ENCODE measurements around the gene SYT17.

Gene SYT17

GRCh38 chr16:19137201-19138128 is 30.6 kb upstream of the SYT17 start (continued):
- TF ChIP-seq ELK4 (IDR thresholded peaks at IDR 0.05; ENCODE audit: borderline replicate concordance, low read depth, low read length) (no peak), ZNF843 (tag by site-specific recombination; IDR thresholded peaks at IDR 0.05) (peak; percentile 77), ZSCAN4 (tag by site-specific recombination; IDR thresholded peaks at IDR 0.05) (no peak), ZNF558 (tag by site-specific recombination; IDR thresholded peaks at IDR 0.05) (peak; percentile 49; the same call in 1 of the 2 replicates), SP7 (tag by site-specific recombination; IDR thresholded peaks at IDR 0.05) (peak; percentile 98), GLI2 (tag by site-specific recombination; IDR thresholded peaks at IDR 0.05; ENCODE audit: borderline replicate concordance, low read depth) (peak; percentile 80), ZNF174 (tag by site-specific recombination; IDR thresholded peaks at IDR 0.05) (no peak), PRDM2 (tag by site-specific recombination; IDR thresholded peaks at IDR 0.05; ENCODE audit: borderline replicate concordance) (no peak), PRDM10 (tag by site-specific recombination; IDR thresholded peaks at IDR 0.05) (peak; percentile 34; the same call in 1 of the 2 replicates), ZNF621 (tag by site-specific recombination; IDR thresholded peaks at IDR 0.05) (no peak), ZNF610 (tag by site-specific recombination; IDR thresholded peaks at IDR 0.05; ENCODE audit: borderline replicate concordance) (no peak), GLIS1 (tag by site-specific recombination; IDR thresholded peaks at IDR 0.05) (peak; percentile 64)

GRCh38 chr16:19138601-19139000 is 29.4 kb upstream of the SYT17 start:
- H3K27ac ChIP-seq (ENCODE audit: extremely low read depth, low read depth, low read length) = peak overlapping the region; percentile 38; the same call in 1 of the 2 replicates
- ChIA-PET POLR2A (interaction anchor here (0.8 to 2.3 kb wide), 5 partner anchors 8 to 49 kb away, joined by 3 to 10 read pairs (median 3); partner anchors contain the start of gene ITPRIPL2), CTCF (interaction anchor here (0.6 to 1.1 kb wide), 4 partner anchors 38 to 285 kb away, joined by 3 to 5 read pairs (median 4); no protein-coding TSS in a partner anchor)
- no peaks in the 10 kb centered on the region for H3K36me3 ChIP-seq (ENCODE audit: control insufficient read depth in 2 of 2, insufficient read depth in 1 of 2, low read length in 2 of 2)
- no peaks in the 10 kb centered on the region for H3K9me3 ChIP-seq (ENCODE audit: control insufficient read depth, insufficient read depth, low read depth, low read length)
- peaks cover 28% of the 10 kb centered on the region for H3K4me1 ChIP-seq (ENCODE audit: control insufficient read depth, insufficient read depth, low read length)
- no peak overlapping the region for H3K4me3 ChIP-seq (ENCODE audit: low read depth, low read length)
- TF ChIP-seq ZNF362 (tag by site-specific recombination; IDR thresholded peaks at IDR 0.05) (0 out of 2 replicates have a peak, but pooled peaks have one; percentile 22), ZNF660 (tag by site-specific recombination; IDR thresholded peaks at IDR 0.05) (peak; percentile 43), ZNF544 (tag by site-specific recombination; IDR thresholded peaks at IDR 0.05) (no peak), ZIC2 (tag by site-specific recombination; IDR thresholded peaks at IDR 0.05) (peak; percentile 27), ZNF48 (tag by site-specific recombination; IDR thresholded peaks at IDR 0.05) (no peak), ZXDB (tag by site-specific recombination; IDR thresholded peaks at IDR 0.05) (peak; percentile 42; the same call in 1 of the 2 replicates), SP2 (tag by site-specific recombination; IDR thresholded peaks at IDR 0.05) (peak; percentile 40), ZNF366 (tag by site-specific recombination; conservative IDR thresholded peaks at IDR 0.05) (peak; percentile 40; the same call in 1 of the 2 replicates)
